ENCODE data around the gene TUBB6. TPM values are rescaled to one million over a fixed set of nuclear protein-coding genes. Genes with fewer than 3 reads are reported as not detected.

Gene TUBB6
- total RNA-seq, 2 experiments from 2014 or later, result 5.7 to 6.5 TPM

- ChIA-PET POLR2A (no interaction called here), CTCF (interaction anchor here (7.4 kb wide), 1 partner anchor 15 kb away, joined by 40 read pairs; no protein-coding TSS in a partner anchor)
- peaks cover 12% of the 10 kb centered on the region for H3K36me3 Mint-ChIP-seq (ENCODE audit: low read depth)
- peaks cover 10% of the 10 kb centered on the region for H3K4me1 Mint-ChIP-seq
- peaks cover 9% of the 10 kb centered on the region for H3K9me3 Mint-ChIP-seq
- H3K4me3 Mint-ChIP-seq, result no peak overlapping the region
- no peak overlapping the region for H3K27ac Mint-ChIP-seq
- peaks cover 15% of the 10 kb centered on the region for H3K27me3 Mint-ChIP-seq
- no peak for DNase-seq
Observed at GRCh38 chr18:12312976-12313375, 4.9 kb downstream of the TUBB6 start.

- Mint-ChIP-seq H3K27ac (no peak overlapping the region), H3K4me1 (peaks cover 8% of the 10 kb centered on the region), H3K27me3 (peaks cover 12% of the 10 kb centered on the region), H3K36me3 (ENCODE audit: low read depth) (peaks cover 12% of the 10 kb centered on the region), H3K9me3 (peaks cover 9% of the 10 kb centered on the region), H3K4me3 (no peak overlapping the region)
- CTCF ChIA-PET, result interaction anchor here (7.4 kb wide), 1 partner anchor 14 kb away, joined by 40 read pairs; no protein-coding TSS in a partner anchor
- no peak for DNase-seq
- POLR2A ChIA-PET, result interaction anchor here (0.8 kb wide), 1 partner anchor 63 kb away, joined by 4 read pairs; the partner anchor contains the start of gene AFG3L2
Observed at GRCh38 chr18:12313530-12314245, 5.6 kb downstream of the TUBB6 start.

DNA sequence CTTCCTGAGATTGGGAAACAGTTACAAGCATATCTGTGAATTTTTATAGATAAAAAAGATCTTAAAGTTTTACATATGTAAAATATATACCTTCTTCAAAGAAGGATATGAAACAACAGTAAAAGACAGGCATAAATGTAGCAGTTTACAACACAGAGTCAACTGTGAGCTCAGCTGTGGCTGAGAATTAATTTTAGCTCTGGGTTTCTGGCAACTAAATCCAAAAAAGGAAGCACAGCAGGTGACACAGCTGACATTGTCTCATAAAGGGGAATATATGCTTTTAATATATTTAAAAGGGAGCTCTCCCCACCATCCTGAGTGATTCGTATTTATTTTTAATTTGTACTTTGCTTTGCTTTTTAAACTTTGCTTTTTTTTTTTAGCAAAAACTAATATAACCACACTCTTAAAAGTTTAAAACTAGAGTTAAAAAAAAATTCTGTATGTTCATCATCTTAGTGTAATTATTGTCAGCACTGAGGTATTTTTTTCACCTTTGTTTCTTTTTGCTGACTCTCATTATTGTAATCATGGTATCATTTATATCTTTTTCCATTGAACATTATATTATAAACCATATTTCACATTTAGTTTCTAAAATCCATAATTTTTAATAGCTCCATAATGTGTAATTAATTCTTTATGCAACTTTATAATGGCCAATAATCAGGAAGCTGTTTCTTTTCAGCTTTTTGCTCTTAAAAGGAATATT is 6.7 kb downstream of the TUBB6 start:
- Mint-ChIP-seq H3K27me3 (peaks cover 4% of the 10 kb centered on the region), H3K27ac (no peak overlapping the region), H3K4me1 (peaks cover 1% of the 10 kb centered on the region), H3K4me3 (no peak overlapping the region), H3K36me3 (ENCODE audit: low read depth) (peaks cover 9% of the 10 kb centered on the region), H3K9me3 (peaks cover 9% of the 10 kb centered on the region)
- ChIA-PET POLR2A (no interaction called here), CTCF (interaction anchor here (0.8 to 7.4 kb wide), 3 partner anchors 13 to 187 kb away, joined by 3 to 40 read pairs (median 4); partner anchors contain the start of gene AFG3L2)
- no peak for DNase-seq

DNA sequence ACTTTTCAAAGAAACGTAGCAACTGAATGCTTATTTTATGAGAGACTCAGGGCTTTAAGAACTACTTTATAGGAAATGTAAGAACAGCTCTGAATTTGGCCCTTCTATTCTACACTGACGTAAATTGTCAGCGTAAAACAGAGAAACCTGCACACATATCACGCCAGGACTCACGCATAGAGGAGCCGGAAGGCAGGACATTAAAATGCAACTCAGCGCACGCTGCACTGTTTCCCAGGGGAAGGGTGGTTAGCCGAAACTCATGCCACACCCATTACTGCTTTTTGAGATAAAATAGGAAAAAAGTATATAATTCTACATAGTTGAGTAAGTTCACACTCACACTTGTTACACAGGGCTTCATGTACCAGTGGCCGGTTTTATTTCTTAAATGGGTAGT is 7.4 kb downstream of the TUBB6 start:
- POLR2A ChIA-PET, result no interaction called here
- H3K27me3 Mint-ChIP-seq, result peaks cover 3% of the 10 kb centered on the region
- H3K9me3 Mint-ChIP-seq, result peaks cover 9% of the 10 kb centered on the region

GRCh38 chr18:12315911-12316310 is 7.9 kb downstream of the TUBB6 start:
- DNase-seq, result no peak
- ChIA-PET POLR2A (no interaction called here), CTCF (no interaction called here)
- Mint-ChIP-seq H3K27me3 (peaks cover 3% of the 10 kb centered on the region), H3K36me3 (ENCODE audit: low read depth) (peaks cover 8% of the 10 kb centered on the region), H3K27ac (no peak overlapping the region), H3K4me3 (no peak overlapping the region), H3K4me1 (no peaks in the 10 kb centered on the region), H3K9me3 (peaks cover 9% of the 10 kb centered on the region)

More for the DNA sequence above, 7.4 kb downstream of the TUBB6 start:
- Mint-ChIP-seq H3K27ac (no peak overlapping the region), H3K4me1 (no peaks in the 10 kb centered on the region), H3K4me3 (no peak overlapping the region), H3K36me3 (ENCODE audit: low read depth) (peaks cover 8% of the 10 kb centered on the region)
- CTCF ChIA-PET, result interaction anchor here (0.8 to 7.4 kb wide), 3 partner anchors 13 to 188 kb away, joined by 3 to 40 read pairs (median 4); partner anchors contain the start of gene AFG3L2
- DNase-seq, result no peak

DNA sequence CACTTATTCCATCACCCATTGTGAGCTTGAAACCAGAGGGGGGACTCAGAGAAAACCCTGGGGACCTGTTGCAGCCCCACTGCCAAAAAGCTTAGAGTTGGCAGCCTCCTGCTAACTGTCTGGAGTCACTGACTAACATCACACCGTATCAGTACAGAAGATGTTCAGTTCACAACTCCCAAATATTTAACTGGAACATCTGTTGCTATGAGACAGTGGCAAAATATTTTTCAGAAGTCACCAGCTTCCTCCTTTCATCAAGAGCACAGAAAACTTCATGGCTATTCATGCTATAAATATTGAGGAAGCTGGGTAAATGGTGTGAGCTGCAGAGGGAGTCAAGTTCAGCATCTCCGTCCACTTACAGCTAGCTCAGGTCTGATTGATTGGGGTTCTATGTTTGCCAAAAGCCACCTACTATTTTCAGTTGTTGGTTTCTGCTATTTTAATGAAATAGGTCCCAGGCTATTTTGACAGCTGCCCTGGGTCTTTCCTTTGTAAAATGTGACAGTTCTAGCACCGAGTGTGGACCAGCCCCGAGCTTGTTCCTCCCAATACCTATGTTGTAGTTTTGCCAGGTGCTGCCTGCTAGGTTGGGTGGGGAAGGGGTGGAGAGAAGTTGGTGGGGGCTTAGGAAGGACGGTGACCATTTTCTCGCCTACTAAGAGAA is 9.8 kb downstream of the TUBB6 start:
- Mint-ChIP-seq H3K4me3 (no peak overlapping the region), H3K27ac (no peak overlapping the region), H3K4me1 (no peaks in the 10 kb centered on the region), H3K36me3 (ENCODE audit: low read depth) (peaks cover 5% of the 10 kb centered on the region), H3K27me3 (peaks cover 3% of the 10 kb centered on the region), H3K9me3 (peaks cover 2% of the 10 kb centered on the region)
- CTCF ChIA-PET, result interaction anchor here (0.8 to 3.0 kb wide), 2 partner anchors 9 to 10 kb away, joined by 3 to 23 read pairs; no protein-coding TSS in a partner anchor
- DNase-seq, result no peak
- POLR2A ChIA-PET, result no interaction called here

DNA sequence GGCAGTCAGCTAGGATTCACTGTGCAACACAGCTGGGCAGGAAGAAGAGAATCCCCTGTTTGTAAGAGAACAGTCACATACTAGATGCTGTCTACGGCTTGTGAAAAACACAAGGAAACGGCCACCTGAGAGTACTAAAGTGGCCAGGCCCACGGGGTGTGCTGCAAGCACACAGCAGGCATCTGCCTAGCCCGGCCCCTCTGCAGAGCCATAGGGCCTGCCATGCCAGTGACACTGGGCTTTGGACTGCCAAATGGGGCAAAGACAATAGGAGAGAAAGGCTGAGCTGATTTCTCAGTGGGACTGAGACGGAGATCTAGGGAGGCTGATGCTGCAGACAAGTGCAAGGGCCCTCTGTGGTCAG is 10.3 kb downstream of the TUBB6 start:
- CTCF ChIA-PET, result interaction anchor here (0.8 to 3.0 kb wide), 2 partner anchors 10 kb away, joined by 3 to 23 read pairs; no protein-coding TSS in a partner anchor
- POLR2A ChIA-PET, result no interaction called here

GRCh38 chr18:12318857-12319256 is 10.8 kb downstream of the TUBB6 start:
- Mint-ChIP-seq H3K4me1 (no peaks in the 10 kb centered on the region), H3K9me3 (no peaks in the 10 kb centered on the region), H3K4me3 (no peak overlapping the region), H3K36me3 (ENCODE audit: low read depth) (peaks cover 5% of the 10 kb centered on the region), H3K27ac (no peak overlapping the region), H3K27me3 (no peaks in the 10 kb centered on the region)
- no peak for DNase-seq
- CTCF ChIA-PET, result interaction anchor here (3.0 kb wide), 1 partner anchor 9 kb away, joined by 23 read pairs; no protein-coding TSS in a partner anchor
- POLR2A ChIA-PET, result no interaction called here

More for the DNA sequence above, 10.3 kb downstream of the TUBB6 start:
- DNase-seq, result no peak
- Mint-ChIP-seq H3K9me3 (no peaks in the 10 kb centered on the region), H3K27ac (no peak overlapping the region), H3K27me3 (peaks cover 3% of the 10 kb centered on the region), H3K36me3 (ENCODE audit: low read depth) (peaks cover 5% of the 10 kb centered on the region), H3K4me1 (no peaks in the 10 kb centered on the region), H3K4me3 (no peak overlapping the region)

DNA sequence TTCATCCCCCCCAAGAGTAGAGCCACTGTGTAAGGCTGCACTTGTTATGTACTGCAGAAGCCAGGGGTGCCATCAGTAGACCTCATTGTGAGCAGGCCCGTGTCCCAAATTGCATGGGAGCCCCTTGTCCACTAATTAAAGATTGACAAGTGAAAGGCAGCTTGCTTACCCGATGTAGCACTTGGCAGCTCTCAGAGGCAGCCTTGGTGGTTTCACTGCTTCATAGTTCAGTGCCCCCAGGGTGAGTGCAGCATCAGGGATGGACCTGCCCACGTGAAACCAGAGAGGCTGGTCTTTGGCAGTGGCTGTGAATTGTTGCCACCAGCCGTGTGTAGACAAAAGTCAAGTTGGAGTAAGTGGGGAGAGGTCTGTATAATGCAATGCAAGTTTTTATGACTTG is 13.3 kb downstream of the TUBB6 start:
- H3K9me3 Mint-ChIP-seq, result no peaks in the 10 kb centered on the region
- ChIA-PET POLR2A (no interaction called here), CTCF (interaction anchor here (1.4 kb wide), 1 partner anchor 8 kb away, joined by 4 read pairs; no protein-coding TSS in a partner anchor)
- no peak for DNase-seq
- H3K4me3 Mint-ChIP-seq, result no peak overlapping the region
- H3K4me1 Mint-ChIP-seq, result no peaks in the 10 kb centered on the region
- no peak overlapping the region for H3K27ac Mint-ChIP-seq
- no peaks in the 10 kb centered on the region for H3K27me3 Mint-ChIP-seq
- peaks cover 21% of the 10 kb centered on the region for H3K36me3 Mint-ChIP-seq (ENCODE audit: low read depth)

- ChIA-PET CTCF (interaction anchor here (1.2 kb wide), 1 partner anchor 8 kb away, joined by 3 read pairs; no protein-coding TSS in a partner anchor), POLR2A (no interaction called here)
Observed at GRCh38 chr18:12324991-12325725, 17.1 kb downstream of the TUBB6 start.

GRCh38 chr18:12325726-12326245 is 17.7 kb downstream of the TUBB6 start:
- H3K27me3 Mint-ChIP-seq, result no peaks in the 10 kb centered on the region
- H3K4me3 Mint-ChIP-seq, result no peak overlapping the region
- no peak for DNase-seq
- POLR2A ChIA-PET, result no interaction called here
- no peaks in the 10 kb centered on the region for H3K9me3 Mint-ChIP-seq
- H3K4me1 Mint-ChIP-seq, result peaks cover 10% of the 10 kb centered on the region
- no peak overlapping the region for H3K27ac Mint-ChIP-seq
- CTCF ChIA-PET, result no interaction called here
- H3K36me3 Mint-ChIP-seq (ENCODE audit: low read depth), result peaks cover 36% of the 10 kb centered on the region

More at GRCh38 chr18:12324991-12325725, 17.1 kb downstream of the TUBB6 start:
- DNase-seq, result no peak
- Mint-ChIP-seq H3K4me3 (no peak overlapping the region), H3K9me3 (no peaks in the 10 kb centered on the region), H3K27ac (no peak overlapping the region), H3K4me1 (peaks cover 10% of the 10 kb centered on the region), H3K27me3 (no peaks in the 10 kb centered on the region), H3K36me3 (ENCODE audit: low read depth) (peaks cover 36% of the 10 kb centered on the region)

All from activated CD4-positive, alpha-beta memory T cell treated with anti-CD3 and anti-CD28 coated beads, Interleukin-2, amount 10 ng/mL, durations not matched to agents 7 days and 5 days (primary cell).